Cerebellar cortex (tissue), 1 donor: ENCODE measurements around the gene NME2.
A peak's percentile ranks its signal among the peaks of the same experiment; 100 is the strongest.
"Not testable (repeated sequence)": the region's sequence is repeated elsewhere in the genome, so short reads cannot be mapped to it uniquely, and the experiment has no call there.

Experiments used
- DNase-seq: peaks from one replicate; pipeline ENCODE4 v3.0.0-alpha.2; 2015; ENCODE audit warnings: low spot score

The NME2 gene

GRCh38 chr17:51153210-51154072, 12.8 kb upstream of the NME2 start, which contains the start of gene NME1:
Gene NME1, plus strand, starts transcription at chr17:51153559. Its CDS starts 2,096 bp downstream, at chr17:51155655.
- peak; percentile 100 for DNase-seq

DNA sequence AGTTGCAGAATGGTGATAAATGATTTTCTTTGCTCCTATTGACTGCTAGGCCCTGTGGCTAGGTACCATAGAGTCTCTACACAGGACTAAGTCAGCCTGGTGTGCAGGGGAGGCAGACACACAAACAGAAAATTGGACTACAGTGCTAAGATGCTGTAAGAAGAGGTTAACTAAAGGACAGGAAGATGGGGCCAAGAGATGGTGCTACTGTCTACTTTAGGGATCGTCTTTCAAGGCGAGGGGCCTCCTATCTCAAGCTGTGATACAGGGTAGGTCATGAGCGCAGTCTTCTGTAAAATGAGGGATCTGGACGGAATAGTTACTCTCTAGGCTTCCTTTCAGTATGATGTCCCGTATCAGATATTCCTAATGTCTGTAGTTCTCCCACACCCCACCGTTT, 12.0 kb upstream of the NME2 start:
- DNase-seq: no peak

DNA sequence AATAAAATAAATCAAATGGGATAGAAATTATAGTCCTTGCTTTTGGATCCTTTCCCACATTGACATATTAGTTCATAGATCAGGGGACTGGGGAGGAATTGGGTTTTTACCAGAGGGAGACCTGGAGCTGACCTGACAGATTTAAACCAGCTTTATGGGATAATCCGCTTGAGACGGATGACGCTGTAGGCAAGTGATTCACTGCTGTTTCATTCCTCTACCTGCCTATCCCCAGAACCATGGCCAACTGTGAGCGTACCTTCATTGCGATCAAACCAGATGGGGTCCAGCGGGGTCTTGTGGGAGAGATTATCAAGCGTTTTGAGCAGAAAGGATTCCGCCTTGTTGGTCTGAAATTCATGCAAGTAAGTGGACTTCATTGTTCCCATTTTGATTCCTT, 10.8 kb upstream of the NME2 start:
- no peak for DNase-seq

DNA sequence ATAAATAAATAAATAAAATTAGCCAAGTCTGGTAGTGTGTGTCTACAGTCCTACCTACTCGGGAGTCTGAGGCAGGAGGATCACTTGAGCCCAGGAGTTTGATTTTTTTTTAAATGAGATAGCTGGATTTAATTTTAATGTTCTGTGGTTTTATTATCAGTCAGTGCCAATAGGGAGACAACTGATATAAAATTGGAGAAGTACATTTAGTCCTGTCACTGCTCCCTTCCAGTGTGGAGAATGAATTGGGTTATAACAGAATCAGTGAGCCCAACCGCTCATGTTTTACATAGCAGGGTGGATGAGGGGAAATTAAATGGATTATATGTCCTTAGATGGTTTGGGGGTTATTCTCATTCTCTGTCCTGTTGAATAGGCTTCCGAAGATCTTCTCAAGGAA, 6.6 kb upstream of the NME2 start:
- no peak for DNase-seq

GRCh38 chr17:51161541-51161940, 4.7 kb upstream of the NME2 start:
- no peak for DNase-seq

DNA sequence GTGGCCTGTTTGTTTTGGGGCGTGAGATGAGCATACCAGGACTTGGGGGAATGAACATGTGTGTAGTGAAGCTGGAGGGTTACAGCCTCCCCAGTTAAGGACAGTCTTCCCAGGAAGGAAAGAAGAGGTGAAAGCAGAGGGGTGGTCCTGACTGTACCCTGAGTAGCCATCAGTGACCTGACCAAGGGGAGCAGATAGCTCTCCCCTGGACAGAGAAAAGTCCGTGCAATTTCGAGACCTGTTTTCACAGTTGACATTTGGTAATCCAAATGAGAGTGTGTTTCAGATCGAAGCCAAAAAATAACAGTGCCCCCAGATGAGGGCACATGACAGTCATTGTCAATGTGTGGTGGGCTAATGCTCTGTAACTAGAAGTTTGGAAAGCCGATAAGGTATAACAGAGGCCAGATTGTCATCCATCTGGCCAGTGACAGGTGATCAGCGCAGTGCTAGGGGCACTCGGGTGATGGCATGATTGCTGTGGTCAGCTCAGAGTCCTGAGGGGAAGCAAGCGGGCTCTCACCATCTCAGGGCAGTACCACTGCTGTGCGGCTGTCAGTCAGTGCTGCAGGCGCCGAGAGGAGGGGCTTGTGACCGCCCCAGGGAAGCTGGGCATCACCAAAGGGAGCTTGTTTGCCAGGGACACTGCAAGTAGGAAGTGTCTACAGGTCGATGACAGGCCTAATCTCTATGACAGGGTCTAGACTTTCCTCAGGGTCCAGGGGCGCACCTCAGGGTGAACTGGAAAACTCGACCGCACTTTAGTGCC, 1.1 kb upstream of the NME2 start:
- DNase-seq: peak; percentile 49

DNA sequence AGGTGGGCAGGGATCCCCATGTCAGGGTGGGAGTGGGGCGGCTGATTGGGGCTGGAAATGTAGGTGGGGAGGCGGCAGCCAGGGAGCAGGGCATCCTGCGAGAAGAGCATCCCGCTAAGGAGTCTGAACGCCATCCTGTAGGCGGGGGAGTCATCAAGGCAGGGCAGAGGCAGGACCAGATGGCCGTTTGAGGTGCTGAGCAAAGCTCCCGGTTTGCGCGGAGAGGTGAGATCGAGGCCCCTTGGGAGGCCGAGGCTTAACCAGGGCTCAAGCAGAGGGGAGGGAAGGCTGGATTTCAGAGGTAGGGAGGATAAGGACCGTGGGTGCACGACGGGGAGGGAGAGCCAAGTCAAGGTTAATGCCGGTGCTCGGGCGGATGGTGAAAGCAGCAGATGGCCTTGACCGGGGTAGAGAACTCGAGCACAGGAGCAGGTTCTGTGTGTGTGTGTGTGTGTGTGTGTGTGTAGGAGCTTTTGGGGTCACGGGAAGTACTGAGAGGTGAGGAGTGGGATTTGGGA, 472 bp upstream of the NME2 start:
- DNase-seq: peak; percentile 59

DNA sequence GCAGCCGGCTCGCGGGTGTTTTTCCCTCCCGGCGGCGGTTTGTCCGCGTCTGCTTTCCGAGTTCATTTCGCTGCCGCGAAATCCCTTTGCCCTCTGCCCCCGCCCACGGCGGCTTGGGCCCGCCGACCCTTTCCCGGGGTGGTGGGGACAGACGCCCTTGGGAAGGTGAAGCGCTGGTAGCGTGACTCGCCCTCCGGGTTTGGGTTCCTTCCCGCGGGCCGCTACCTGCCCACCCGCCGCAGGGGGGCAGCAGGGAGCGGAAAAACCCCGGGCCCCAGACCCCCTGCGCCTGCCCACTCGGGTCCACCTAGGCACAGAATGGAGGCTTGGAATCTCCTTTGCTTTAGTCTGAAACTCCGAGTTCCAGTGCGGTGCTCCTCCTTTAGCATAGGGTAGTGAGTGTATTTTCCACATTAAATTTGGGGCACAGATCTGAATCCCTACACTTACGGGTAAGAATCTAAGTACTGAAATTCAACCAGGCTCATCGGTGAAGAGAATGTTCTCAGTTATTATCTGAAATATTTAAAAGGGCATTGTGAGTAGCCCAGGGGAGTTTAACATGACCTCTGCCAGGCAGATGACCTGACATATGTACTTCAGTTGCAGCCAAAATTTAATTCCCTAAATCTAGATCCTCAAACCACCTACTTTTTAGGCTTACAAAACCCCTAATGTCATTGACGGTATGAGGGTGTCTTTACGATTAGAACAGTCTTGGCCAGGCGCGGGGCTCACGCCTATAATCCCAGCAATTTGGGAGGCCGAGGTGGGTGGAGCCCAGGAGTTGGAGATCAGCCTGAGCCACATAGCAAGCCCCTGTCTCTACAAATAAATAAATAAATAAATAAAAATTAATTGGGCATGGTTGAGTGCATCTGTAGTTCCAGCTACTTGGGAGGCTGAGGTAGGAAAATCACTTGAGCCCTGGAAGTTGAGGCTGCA, 1.0 kb downstream of the NME2 start:
- DNase-seq: peak; percentile 39

DNA sequence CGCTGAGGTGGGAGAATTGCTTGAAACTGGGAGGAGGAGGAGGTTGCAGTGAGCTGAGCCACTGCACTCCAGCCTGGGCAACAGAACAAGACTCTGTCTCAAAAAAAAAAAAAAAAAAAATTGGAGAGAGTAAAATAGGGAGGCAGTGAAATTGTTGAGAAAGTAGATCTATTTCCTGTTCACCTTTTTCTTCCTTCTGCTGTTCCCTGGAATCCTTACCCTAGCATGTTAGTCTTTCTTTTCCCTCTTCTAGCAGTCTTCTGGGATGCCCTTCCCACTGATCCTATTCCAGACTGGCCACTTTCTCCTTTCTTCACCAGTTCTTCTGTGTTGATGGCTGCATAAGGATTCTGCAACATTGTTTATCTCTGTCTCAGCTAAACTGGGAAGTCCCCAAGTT, 3.1 kb downstream of the NME2 start:
- DNase-seq: no peak

DNA sequence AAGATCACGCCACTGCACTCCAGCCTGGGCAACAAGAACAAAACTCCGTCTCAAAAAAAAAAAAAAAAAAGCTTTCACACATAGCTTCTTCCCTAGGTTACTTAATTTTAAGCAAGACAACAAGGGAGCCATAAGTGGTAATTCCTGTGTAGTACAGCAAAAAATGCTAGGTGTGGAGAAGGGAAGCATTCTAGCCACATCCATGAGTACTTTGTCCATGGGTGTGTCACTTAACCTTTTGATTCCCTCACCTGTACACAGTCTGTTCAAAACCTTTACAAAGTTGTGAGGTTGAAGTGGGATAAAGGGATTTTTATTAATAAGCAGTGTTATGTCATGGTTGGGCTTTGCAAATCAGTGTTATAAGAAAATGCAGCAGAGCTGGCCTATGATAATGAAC, 4.5 kb downstream of the NME2 start:
- no peak for DNase-seq

DNA sequence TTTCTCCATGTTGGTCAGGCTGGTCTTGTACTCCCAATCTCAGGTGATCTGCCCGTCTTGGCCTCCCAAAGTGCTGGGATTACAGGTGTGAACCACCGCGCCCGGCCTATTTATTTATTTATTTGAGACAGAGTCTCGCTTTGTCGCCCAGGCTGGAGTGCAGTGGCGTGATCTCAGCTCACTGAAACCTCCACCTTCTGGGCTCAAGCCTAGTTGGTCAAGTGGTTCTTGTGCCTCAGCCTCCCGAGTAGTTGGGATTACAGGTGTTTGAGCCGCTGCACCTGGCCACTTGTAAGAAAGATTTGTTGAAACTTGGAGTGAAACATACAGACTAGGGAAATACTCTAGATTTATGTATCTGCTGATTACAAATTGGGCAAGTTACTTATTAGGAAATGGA, 5.8 kb downstream of the NME2 start:
- not testable (repeated sequence) for DNase-seq

DNA sequence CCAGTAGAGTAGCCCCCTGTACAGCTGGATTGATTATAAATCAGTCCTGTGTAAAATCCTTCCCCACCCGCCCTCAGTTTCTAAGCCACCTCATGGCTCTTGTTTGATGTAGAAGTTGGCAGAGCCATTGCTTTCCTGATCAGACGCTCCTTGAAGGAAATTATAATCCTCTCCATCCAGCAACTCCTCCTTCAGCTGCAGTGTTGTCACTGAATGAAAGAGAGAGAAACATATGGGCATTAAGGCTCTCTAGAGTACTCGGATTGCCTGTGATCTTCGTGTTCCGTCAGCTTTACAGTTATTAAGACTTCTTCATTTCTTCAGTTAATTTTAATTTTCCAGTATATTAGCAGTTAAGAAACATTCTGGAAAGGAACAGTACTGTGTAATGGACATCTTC, 14.3 kb downstream of the NME2 start:
- no peak for DNase-seq

GRCh38 chr17:51184124-51184523, 17.9 kb downstream of the NME2 start:
- DNase-seq: no peak

DNA sequence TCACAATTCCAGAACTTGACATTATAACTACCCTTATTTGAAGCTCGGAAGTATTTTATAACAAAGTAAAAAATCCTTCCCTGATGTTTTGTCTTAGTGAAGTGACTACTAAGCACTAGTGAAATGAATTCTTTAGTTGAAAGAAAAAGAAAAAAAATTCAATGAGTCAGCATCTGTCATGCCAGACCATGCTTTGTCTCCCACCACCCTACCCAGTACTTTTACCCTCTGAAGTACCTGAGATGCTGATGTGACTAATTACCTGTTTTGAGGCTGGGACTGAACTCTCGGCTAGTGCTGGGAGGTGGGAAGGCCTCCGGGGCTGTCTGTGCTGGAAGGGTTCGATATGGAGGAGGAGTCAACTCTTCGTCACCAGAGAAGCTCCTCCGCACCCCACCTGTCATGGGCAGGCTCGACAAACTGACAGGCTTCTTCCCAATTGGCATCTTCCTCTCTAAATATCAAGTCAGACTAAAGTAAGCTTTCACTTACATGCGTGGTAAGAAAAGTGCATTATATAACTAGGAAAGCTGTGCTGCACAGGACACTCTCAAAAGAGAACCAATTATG, 19.6 kb downstream of the NME2 start:
- DNase-seq: no peak

GRCh38 chr17:51188271-51188833, 22.1 kb downstream of the NME2 start:
- DNase-seq: no peak

DNA sequence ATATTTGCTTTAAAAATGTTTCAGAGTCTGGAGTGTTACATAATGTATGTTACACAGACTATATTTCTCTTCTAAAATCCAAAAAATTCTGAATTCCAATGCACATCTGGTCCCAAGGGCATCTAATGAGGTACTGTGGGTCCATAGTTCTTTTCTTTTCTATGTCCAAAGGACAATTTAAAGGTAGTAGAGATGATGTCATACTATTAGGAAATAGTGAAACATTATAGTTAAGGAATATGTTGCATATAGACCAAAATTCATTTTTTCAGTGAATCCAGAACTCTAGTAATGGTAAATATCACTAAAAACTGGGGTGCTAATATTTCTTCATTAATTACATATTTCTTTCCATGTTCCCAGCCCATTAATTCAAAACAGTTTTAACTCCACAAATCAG, 23.0 kb downstream of the NME2 start:
- no peak for DNase-seq

DNA sequence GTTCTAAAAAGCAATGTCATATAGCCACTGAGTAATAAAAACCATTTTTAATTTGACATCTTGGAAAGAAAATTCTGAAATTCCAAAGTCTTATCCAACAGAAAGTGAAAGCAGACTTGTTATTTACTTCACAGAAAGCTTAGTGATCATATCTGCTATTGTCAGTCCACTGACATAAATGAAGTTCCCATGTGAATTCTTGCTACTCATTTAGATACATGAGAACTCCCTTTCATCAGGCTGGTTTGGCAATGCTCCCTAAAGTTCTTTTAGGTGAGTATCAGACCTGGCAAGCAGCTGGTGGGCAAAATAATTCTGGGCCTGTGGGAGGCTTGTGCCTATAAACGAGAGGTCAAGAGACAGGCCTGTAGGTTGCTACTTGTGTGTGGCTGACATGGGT, 23.4 kb downstream of the NME2 start:
- DNase-seq: no peak

DNA sequence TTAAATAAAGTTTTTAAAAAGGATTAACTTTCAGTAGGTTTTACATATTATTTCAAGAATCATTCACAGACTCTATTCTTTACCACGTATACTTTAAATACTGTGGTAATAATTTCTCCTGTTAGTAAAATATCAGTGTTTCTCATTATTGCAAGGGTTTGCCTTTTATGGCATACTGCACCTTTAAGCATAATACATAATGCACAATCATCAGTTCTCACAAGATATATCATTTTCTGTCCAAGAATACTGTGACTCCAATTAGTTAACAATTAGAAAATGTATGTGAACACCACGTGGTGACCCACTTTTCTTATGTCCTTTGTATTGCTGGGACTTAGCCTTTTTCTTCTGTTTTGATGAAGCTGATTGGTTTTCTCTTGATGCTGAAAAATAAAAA, 25.7 kb downstream of the NME2 start:
- no peak for DNase-seq

DNA sequence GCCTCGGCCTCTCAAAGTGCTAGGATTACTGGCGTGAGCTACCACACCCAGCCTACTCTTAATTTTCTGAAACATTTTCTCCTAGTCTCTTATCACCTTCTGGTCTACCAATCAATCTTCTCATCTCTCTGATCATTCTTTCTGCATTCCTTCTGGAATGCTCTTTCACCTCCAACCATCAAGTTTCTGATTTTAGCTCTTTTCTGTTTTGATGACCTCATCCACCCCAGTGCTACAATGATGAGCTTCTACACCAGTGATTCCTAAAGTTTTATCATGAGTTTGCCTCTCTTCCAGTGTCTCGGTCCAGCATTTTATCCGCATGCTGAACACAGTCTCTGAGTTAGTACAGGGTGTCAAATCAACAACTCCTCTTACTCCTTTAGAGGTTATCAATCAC, 31.5 kb downstream of the NME2 start:
- DNase-seq: no peak

DNA sequence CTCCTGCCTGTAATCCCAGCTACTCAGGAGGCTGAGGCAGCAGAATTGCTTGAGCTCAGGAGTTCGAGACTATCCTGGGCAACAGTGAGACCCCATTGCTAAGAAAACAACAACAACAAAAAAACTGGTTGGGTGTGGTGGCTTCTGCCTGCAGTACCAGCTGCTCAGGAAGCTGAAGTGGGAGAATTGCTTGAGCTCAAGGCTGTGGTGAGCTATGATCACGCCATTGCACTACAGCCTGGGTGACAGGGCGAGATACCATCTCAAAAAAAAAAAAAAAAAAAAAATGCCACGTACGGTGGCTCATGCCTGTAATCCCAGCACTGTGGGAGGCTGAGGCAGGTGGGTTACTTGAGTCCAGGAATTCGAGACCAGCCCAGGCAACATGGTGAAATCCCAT, 34.1 kb downstream of the NME2 start:
- DNase-seq: no peak

GRCh38 chr17:51200846-51201245, 34.6 kb downstream of the NME2 start:
- no peak for DNase-seq
